KOPT-K1 (cell line): ENCODE results near the gene SLC1A1.

Experiments
- H3K27ac ChIP-seq: fragments of 200-600 bp; sonication (generic); 2 replicates; pipeline ENCODE4 v1.5.1; 2016; ENCODE audit warnings: antibody characterized with exemption, mild to moderate bottlenecking, low read depth, low read length; ENCODE audit not compliant: poor library complexity, severe bottlenecking
- H3K36me3 ChIP-seq: fragments of 200-600 bp; sonication (generic); 2 replicates; pipeline ENCODE4 v1.5.1; 2017; ENCODE audit warnings: antibody characterized with exemption, mild to moderate bottlenecking, low read length, moderate library complexity; ENCODE audit not compliant: insufficient read depth
- H3K9me3 ChIP-seq: fragments of 200-600 bp; sonication (generic); 2 replicates; pipeline ENCODE4 v1.5.1; 2017; ENCODE audit warnings: antibody characterized with exemption, low read length, mild to moderate bottlenecking; ENCODE audit not compliant: insufficient read depth, poor library complexity, severe bottlenecking

The SLC1A1 gene

GRCh38 chr9:4622016-4622415 is 131.7 kb downstream of the SLC1A1 start:
- Histone ChIP-seq H3K36me3 (no peaks in the 10 kb centered on the region), H3K27ac (no peak overlapping the region)

GRCh38 chr9:4630836-4631235 is 140.6 kb downstream of the SLC1A1 start:
- Histone ChIP-seq H3K36me3 (no peaks in the 10 kb centered on the region), H3K27ac (no peak overlapping the region), H3K9me3 (no peaks in the 10 kb centered on the region)

More at GRCh38 chr9:4622016-4622415, 131.7 kb downstream of the SLC1A1 start:
- H3K9me3 ChIP-seq = no peaks in the 10 kb centered on the region
